ENCODE results near the gene PDE4D. TPM values are rescaled to one million over a fixed set of nuclear protein-coding genes. Genes with fewer than 3 reads are reported as not detected.

The PDE4D gene
- total RNA-seq, 2 experiments from 2014 or later: 0.50 to 0.51 TPM

GRCh38 chr5:59222687-59223511 lies 670.6 kb downstream of the PDE4D start:
- no peak for DNase-seq (ENCODE audit: low spot score)
- Histone ChIP-seq H3K4me3 (ENCODE audit: low read depth, low read length, poor library complexity, severe bottlenecking) (no peak overlapping the region), H3K4me1 (ENCODE audit: insufficient read depth, low read length, poor library complexity, severe bottlenecking) (no peaks in the 10 kb centered on the region), H2AFZ (ENCODE audit: low read length) (no peak overlapping the region), H3K79me2 (ENCODE audit: insufficient read depth, low read depth, low read length) (no peaks in the 10 kb centered on the region), H3K27ac (ENCODE audit: low read depth, low read length, poor library complexity, severe bottlenecking) (no peak overlapping the region), H3K4me2 (ENCODE audit: low read length) (no peak overlapping the region), H3K9me2 (ENCODE audit: insufficient read depth, low read length) (no peaks in the 10 kb centered on the region), H4K20me1 (ENCODE audit: insufficient read depth, low read length) (no peaks in the 10 kb centered on the region), H3K36me3 (ENCODE audit: insufficient read depth, low read length) (no peaks in the 10 kb centered on the region), H3K9me3 (ENCODE audit: low read length) (no peaks in the 10 kb centered on the region)
- ChIA-PET POLR2A (interaction anchor here (0.7 to 1.4 kb wide), 3 partner anchors 11 to 118 kb away, joined by 3 read pairs; no protein-coding TSS in a partner anchor), CTCF (ENCODE audit: unreplicated experiment) (no interaction called here)
- no TSS peak for BruUV-seq (replicated peaks)
- TF ChIP-seq EZH2phosphoT487 (IDR thresholded peaks at IDR 0.05; ENCODE audit: borderline replicate concordance, low read depth, low read length): no peak
- TF ChIP-seq CTCF (conservative IDR thresholded peaks at IDR 0.05; ENCODE audit: low read length): no peak
- intact Hi-C loops (cut with micrococcal nuclease; ENCODE audit: unreplicated experiment): no loop called here

- Histone ChIP-seq H3K27ac (ENCODE audit: low read depth, low read length, poor library complexity, severe bottlenecking) (no peak overlapping the region), H3K79me2 (ENCODE audit: insufficient read depth, low read depth, low read length) (no peaks in the 10 kb centered on the region), H2AFZ (ENCODE audit: low read length) (no peak overlapping the region), H4K20me1 (ENCODE audit: insufficient read depth, low read length) (no peaks in the 10 kb centered on the region), H3K4me3 (ENCODE audit: low read depth, low read length, poor library complexity, severe bottlenecking) (no peak overlapping the region), H3K9me2 (ENCODE audit: insufficient read depth, low read length) (no peaks in the 10 kb centered on the region), H3K36me3 (ENCODE audit: insufficient read depth, low read length) (no peaks in the 10 kb centered on the region), H3K4me2 (ENCODE audit: low read length) (no peak overlapping the region), H3K4me1 (ENCODE audit: insufficient read depth, low read length, poor library complexity, severe bottlenecking) (no peaks in the 10 kb centered on the region), H3K9me3 (ENCODE audit: low read length) (no peaks in the 10 kb centered on the region)
- TF ChIP-seq EZH2phosphoT487 (IDR thresholded peaks at IDR 0.05; ENCODE audit: borderline replicate concordance, low read depth, low read length) (no peak), CTCF (conservative IDR thresholded peaks at IDR 0.05; ENCODE audit: low read length) (no peak)
- CTCF ChIA-PET (ENCODE audit: unreplicated experiment): no interaction called here
- no peak for DNase-seq (ENCODE audit: low spot score)
- no TSS peak for BruUV-seq (replicated peaks)
- POLR2A ChIA-PET: interaction anchor here (0.7 kb wide), 1 partner anchor 119 kb away, joined by 3 read pairs; no protein-coding TSS in a partner anchor
- intact Hi-C loops (cut with micrococcal nuclease; ENCODE audit: unreplicated experiment): no loop called here
Measured at GRCh38 chr5:59221769-59222168, 671.8 kb downstream of the PDE4D start.

GRCh38 chr5:59218424-59219045 lies 675.0 kb downstream of the PDE4D start:
- Histone ChIP-seq H4K20me1 (ENCODE audit: insufficient read depth, low read length) (no peaks in the 10 kb centered on the region), H3K27ac (ENCODE audit: low read depth, low read length, poor library complexity, severe bottlenecking) (no peak overlapping the region), H2AFZ (ENCODE audit: low read length) (no peak overlapping the region), H3K4me2 (ENCODE audit: low read length) (no peak overlapping the region), H3K4me1 (ENCODE audit: insufficient read depth, low read length, poor library complexity, severe bottlenecking) (no peaks in the 10 kb centered on the region), H3K9me2 (ENCODE audit: insufficient read depth, low read length) (no peaks in the 10 kb centered on the region), H3K4me3 (ENCODE audit: low read depth, low read length, poor library complexity, severe bottlenecking) (no peak overlapping the region), H3K79me2 (ENCODE audit: insufficient read depth, low read depth, low read length) (no peaks in the 10 kb centered on the region), H3K36me3 (ENCODE audit: insufficient read depth, low read length) (no peaks in the 10 kb centered on the region), H3K9me3 (ENCODE audit: low read length) (no peaks in the 10 kb centered on the region)
- TF ChIP-seq CTCF (conservative IDR thresholded peaks at IDR 0.05; ENCODE audit: low read length): peak; percentile 72
- no peak for TF ChIP-seq EZH2phosphoT487 (IDR thresholded peaks at IDR 0.05; ENCODE audit: borderline replicate concordance, low read depth, low read length)
- BruUV-seq (replicated peaks): no TSS peak
- ChIA-PET CTCF (ENCODE audit: unreplicated experiment) (no interaction called here), POLR2A (no interaction called here)
- intact Hi-C loops (cut with micrococcal nuclease; ENCODE audit: unreplicated experiment): no loop called here
- DNase-seq (ENCODE audit: low spot score): peak; percentile 7
